Measurements from ENCODE around the gene AQP12B. TPM values are rescaled to one million over a fixed set of nuclear protein-coding genes. Genes with fewer than 3 reads are reported as not detected.

AQP12B gene
- total and polyA plus RNA-seq, 4 donors: not detected

DNA sequence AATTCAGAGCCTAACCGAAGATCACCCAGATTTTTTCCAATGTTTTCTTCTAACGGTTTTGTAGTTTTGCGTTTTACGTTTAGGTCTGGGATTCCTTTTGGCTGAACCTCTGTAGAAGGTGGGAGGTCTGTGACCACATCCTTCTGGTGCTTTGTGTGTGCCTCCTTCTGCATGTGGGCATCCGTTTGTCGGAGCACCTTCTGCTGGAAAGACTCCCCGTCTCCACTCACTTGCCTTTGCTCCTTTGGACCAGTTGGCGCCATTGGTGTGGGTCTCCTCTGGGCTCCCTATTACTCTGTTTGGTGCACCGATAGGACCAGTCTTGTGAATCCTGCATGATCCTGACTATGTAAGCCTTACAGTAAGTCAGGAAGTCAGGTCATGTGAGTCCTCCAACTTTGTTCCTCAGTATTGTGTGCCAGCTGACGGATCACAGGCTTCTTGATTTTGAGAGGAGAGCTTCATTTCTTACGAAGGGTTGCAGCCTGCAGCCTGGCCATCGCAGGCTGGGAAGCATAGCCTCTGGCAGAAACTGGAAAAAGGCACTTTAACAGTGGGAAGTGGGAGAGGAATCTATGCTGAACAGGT, 22.6 kb upstream of the AQP12B start:
- no peaks in the 10 kb centered on the region for H3K4me1 ChIP-seq (ENCODE audit: control insufficient read depth in 4 of 4, insufficient read depth in 4 of 4, low read length in 3 of 4)
- DNase-seq (ENCODE audit: low spot score): no peak
- 76% methylated on average over 12 of the region's 12 CpGs for WGBS

GRCh38 chr2:240704651-240705050, 22.0 kb upstream of the AQP12B start:
- no peak overlapping the region for H3K9ac ChIP-seq (ENCODE audit: low read depth in 1 of 2, low read length in 2 of 2)
- H3K27me3 ChIP-seq (ENCODE audit: control insufficient read depth in 4 of 4, insufficient read depth in 4 of 4, low read length in 3 of 4): peaks cover 0 to 3% (median 0%) of the 10 kb centered on the region in 4 donors
- no peak overlapping the region for H3K4me3 ChIP-seq (ENCODE audit: low read depth in 1 of 3, low read length in 3 of 3)
- no peaks in the 10 kb centered on the region for H3K36me3 ChIP-seq (ENCODE audit: control insufficient read depth in 4 of 4, insufficient read depth in 3 of 4, low read depth in 1 of 4, low read length in 3 of 4)
- no peaks in the 10 kb centered on the region for H3K4me1 ChIP-seq (ENCODE audit: control insufficient read depth in 4 of 4, insufficient read depth in 4 of 4, low read length in 3 of 4)
- H3K27ac ChIP-seq (ENCODE audit: low read depth in 1 of 2, low read length in 2 of 2): no peak overlapping the region
- DNase-seq (ENCODE audit: low spot score): no peak
- WGBS: 68% methylated on average over 19 of the region's 19 CpGs
- H3K9me3 ChIP-seq (ENCODE audit: control insufficient read depth in 4 of 4, low read length in 3 of 4): no peaks in the 10 kb centered on the region
- TF ChIP-seq HNF4G (IDR thresholded peaks at IDR 0.05) (no peak), YY1 (IDR thresholded peaks at IDR 0.05) (no peak), ZBTB33 (IDR thresholded peaks at IDR 0.05) (no peak), RXRA (IDR thresholded peaks at IDR 0.05) (no peak)
- TF ChIP-seq, protein P1, sequence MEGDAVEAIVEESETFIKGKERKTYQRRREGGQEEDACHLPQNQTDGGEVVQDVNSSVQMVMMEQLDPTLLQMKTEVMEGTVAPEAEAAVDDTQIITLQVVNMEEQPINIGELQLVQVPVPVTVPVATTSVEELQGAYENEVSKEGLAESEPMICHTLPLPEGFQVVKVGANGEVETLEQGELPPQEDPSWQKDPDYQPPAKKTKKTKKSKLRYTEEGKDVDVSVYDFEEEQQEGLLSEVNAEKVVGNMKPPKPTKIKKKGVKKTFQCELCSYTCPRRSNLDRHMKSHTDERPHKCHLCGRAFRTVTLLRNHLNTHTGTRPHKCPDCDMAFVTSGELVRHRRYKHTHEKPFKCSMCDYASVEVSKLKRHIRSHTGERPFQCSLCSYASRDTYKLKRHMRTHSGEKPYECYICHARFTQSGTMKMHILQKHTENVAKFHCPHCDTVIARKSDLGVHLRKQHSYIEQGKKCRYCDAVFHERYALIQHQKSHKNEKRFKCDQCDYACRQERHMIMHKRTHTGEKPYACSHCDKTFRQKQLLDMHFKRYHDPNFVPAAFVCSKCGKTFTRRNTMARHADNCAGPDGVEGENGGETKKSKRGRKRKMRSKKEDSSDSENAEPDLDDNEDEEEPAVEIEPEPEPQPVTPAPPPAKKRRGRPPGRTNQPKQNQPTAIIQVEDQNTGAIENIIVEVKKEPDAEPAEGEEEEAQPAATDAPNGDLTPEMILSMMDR (IDR thresholded peaks at IDR 0.05; ENCODE audit: low read depth, low read length, missing input control): no peak

More for the DNA sequence above, 22.6 kb upstream of the AQP12B start:
- Histone ChIP-seq H3K36me3 (ENCODE audit: control insufficient read depth in 4 of 4, insufficient read depth in 3 of 4, low read depth in 1 of 4, low read length in 3 of 4) (no peaks in the 10 kb centered on the region), H3K9me3 (ENCODE audit: control insufficient read depth in 4 of 4, low read length in 3 of 4) (no peaks in the 10 kb centered on the region), H3K9ac (ENCODE audit: low read depth in 1 of 2, low read length in 2 of 2) (no peak overlapping the region), H3K27me3 (ENCODE audit: control insufficient read depth in 4 of 4, insufficient read depth in 4 of 4, low read length in 3 of 4) (peaks cover 0 to 3% (median 0%) of the 10 kb centered on the region in 4 donors), H3K27ac (ENCODE audit: low read depth in 1 of 2, low read length in 2 of 2) (no peak overlapping the region), H3K4me3 (ENCODE audit: low read depth in 1 of 3, low read length in 3 of 3) (no peak overlapping the region)
- TF ChIP-seq FOXA2 (IDR thresholded peaks at IDR 0.05) (no peak), YY1 (IDR thresholded peaks at IDR 0.05) (no peak), ZBTB33 (IDR thresholded peaks at IDR 0.05) (no peak), REST (IDR thresholded peaks at IDR 0.05) (no peak), HNF4A (conservative IDR thresholded peaks at IDR 0.05) (no peak), FOXA1 (IDR thresholded peaks at IDR 0.05) (no peak), HNF4G (IDR thresholded peaks at IDR 0.05) (no peak), NR2F2 (IDR thresholded peaks at IDR 0.05) (no peak), GABPA (IDR thresholded peaks at IDR 0.05 in 1 of 2, conservative IDR thresholded peaks at IDR 0.05 in 1 of 2) (no peak), SP1 (IDR thresholded peaks at IDR 0.05) (no peak), RXRA (IDR thresholded peaks at IDR 0.05) (no peak), MAX (IDR thresholded peaks at IDR 0.05) (no peak)
- TF ChIP-seq, protein P2, sequence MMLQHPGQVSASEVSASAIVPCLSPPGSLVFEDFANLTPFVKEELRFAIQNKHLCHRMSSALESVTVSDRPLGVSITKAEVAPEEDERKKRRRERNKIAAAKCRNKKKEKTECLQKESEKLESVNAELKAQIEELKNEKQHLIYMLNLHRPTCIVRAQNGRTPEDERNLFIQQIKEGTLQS (IDR thresholded peaks at IDR 0.05): no peak

All from liver (tissue), 9 donors.